Type B pancreatic cell (in vitro differentiated cells): Measurements from ENCODE around the gene ANKRD13A. TPM values are rescaled to one million over a fixed set of nuclear protein-coding genes. Genes with fewer than 3 reads are reported as not detected.
"Not testable (repeated sequence)": the region's sequence is repeated elsewhere in the genome, so short reads cannot be mapped to it uniquely, and the experiment has no call there.

Experiments
- DNase-seq: peaks from one replicate; pipeline ENCODE4 v3.0.0; 2021; ENCODE audit warnings: mixed read lengths; ENCODE audit not compliant: unreplicated experiment; ENCODE audit errors: extremely low spot score
- H3K27ac Mint-ChIP-seq: 2 replicates; pipeline ENCODE4 v1.8.0; 2021; ENCODE audit warnings: mild to moderate bottlenecking, mixed read lengths
- H3K27me3 Mint-ChIP-seq: 2 replicates; pipeline ENCODE4 v1.8.0; 2021; ENCODE audit warnings: mixed read lengths
- H3K36me3 Mint-ChIP-seq: 2 replicates; pipeline ENCODE4 v1.8.0; 2021; ENCODE audit warnings: mixed read lengths
- H3K4me1 Mint-ChIP-seq: one replicate; pipeline ENCODE4 v1.8.0; 2021; ENCODE audit warnings: mixed read lengths; ENCODE audit not compliant: unreplicated experiment
- H3K4me3 Mint-ChIP-seq: 2 replicates; pipeline ENCODE4 v1.8.0; 2021; ENCODE audit warnings: mild to moderate bottlenecking, mixed read lengths
- H3K9me3 Mint-ChIP-seq: 2 replicates; pipeline ENCODE4 v1.8.0; 2021; ENCODE audit warnings: mixed read lengths
- total RNA-seq: library from RNA; stranded (reverse); gene quantifications from 2 replicates; pipeline ENCODE4 v1.2.1, GENCODE V29; 2021; ENCODE audit warnings: low replicate concordance
- TF ChIP-seq, protein P1 (sequence below): fragments of 200-600 bp; sonication (generic); conservative IDR thresholded peaks from 2 replicates; pipeline ENCODE4 v1.5.0; 2021; ENCODE audit warnings: antibody characterized with exemption, mild to moderate bottlenecking

Gene ANKRD13A
- total RNA-seq, 1 donor from 2014 or later, result 34.6 TPM

DNA sequence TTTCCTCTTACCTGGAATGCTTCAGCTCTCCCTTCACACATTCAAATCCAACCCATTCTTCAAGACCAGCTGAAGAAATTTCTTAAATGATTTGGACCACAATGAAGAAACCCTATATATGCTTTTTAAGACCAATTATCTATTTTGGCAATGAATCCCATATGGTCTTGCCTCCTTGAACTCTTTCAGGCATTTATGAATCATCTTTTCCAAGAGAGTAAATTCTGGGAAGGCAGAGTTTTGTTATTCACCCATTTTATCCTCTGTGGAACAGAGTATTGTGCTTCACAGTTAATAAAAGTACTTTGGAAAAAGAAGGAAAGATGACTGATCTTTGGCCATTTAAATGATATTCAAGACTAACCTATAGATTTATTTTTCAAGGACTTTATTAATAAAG is 17.0 kb upstream of the ANKRD13A start:
- Mint-ChIP-seq H3K9me3 (no peaks in the 10 kb centered on the region), H3K27ac (no peak overlapping the region), H3K27me3 (no peaks in the 10 kb centered on the region), H3K36me3 (peaks cover 42% of the 10 kb centered on the region), H3K4me3 (no peak overlapping the region), H3K4me1 (no peaks in the 10 kb centered on the region)
- TF ChIP-seq, protein P1, sequence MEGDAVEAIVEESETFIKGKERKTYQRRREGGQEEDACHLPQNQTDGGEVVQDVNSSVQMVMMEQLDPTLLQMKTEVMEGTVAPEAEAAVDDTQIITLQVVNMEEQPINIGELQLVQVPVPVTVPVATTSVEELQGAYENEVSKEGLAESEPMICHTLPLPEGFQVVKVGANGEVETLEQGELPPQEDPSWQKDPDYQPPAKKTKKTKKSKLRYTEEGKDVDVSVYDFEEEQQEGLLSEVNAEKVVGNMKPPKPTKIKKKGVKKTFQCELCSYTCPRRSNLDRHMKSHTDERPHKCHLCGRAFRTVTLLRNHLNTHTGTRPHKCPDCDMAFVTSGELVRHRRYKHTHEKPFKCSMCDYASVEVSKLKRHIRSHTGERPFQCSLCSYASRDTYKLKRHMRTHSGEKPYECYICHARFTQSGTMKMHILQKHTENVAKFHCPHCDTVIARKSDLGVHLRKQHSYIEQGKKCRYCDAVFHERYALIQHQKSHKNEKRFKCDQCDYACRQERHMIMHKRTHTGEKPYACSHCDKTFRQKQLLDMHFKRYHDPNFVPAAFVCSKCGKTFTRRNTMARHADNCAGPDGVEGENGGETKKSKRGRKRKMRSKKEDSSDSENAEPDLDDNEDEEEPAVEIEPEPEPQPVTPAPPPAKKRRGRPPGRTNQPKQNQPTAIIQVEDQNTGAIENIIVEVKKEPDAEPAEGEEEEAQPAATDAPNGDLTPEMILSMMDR, result no peak
- no peak for DNase-seq

DNA sequence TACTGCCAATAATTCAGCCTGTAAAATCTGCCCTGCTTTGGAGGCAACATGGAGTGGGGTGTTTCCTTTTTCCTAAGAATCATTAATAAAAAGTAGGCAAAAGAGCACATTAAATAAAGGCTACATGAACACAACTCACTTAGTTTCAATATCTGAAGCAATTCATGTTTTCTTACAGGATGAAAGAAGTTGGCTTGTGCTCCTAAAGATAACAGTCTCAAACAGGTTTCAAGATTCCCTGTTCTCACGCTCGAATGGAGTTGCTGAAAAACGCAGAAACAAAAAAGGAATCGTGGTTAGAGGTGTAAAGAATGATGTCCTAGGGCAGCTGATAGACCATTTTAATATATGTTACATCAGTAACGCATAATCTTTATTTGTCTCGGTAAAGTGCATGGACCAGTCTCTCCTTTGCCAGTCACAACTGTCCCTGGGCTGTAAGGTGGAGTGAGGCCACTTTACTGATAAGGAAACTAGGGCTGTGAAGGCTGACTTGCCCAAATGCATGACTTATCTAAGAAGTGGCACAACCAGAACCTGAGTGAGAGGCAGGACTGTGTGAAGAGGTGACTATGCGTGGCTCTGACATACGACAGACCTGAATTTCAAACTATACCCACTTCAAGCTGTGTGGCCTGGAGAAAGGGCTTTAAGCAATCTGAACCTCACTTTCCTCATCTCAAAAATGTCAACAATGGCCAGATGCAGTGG is 15.6 kb upstream of the ANKRD13A start:
- H3K4me3 Mint-ChIP-seq, result no peak overlapping the region
- DNase-seq, result no peak
- peaks cover 37% of the 10 kb centered on the region for H3K36me3 Mint-ChIP-seq
- no peaks in the 10 kb centered on the region for H3K27me3 Mint-ChIP-seq
- H3K9me3 Mint-ChIP-seq, result no peaks in the 10 kb centered on the region
- TF ChIP-seq, protein P1, result no peak
- no peaks in the 10 kb centered on the region for H3K4me1 Mint-ChIP-seq
- H3K27ac Mint-ChIP-seq, result no peak overlapping the region

DNA sequence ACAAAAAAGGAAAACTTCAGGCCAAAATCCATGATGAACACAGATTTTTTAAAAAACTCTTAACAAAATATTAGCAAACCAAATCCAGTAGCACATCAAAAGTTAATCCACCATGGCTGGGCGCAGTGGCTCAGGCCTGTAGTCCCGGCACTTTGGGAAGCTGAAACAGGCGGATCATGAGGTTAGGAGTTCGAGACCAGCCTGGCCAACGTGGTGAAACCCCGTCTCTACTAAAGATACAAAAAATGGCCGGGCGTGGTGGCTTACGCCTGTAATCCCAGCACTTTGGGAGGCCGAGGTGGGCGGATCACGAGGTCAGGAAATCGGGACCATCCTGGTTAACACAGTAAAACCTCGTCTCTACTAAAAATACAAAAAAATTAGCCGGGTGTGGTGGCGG is 13.0 kb upstream of the ANKRD13A start:
- H3K27ac Mint-ChIP-seq, H3K4me3 Mint-ChIP-seq, H3K9me3 Mint-ChIP-seq, DNase-seq, H3K27me3 Mint-ChIP-seq, H3K4me1 Mint-ChIP-seq: not testable (repeated sequence)
- H3K36me3 Mint-ChIP-seq, result peaks cover 31% of the 10 kb centered on the region

DNA sequence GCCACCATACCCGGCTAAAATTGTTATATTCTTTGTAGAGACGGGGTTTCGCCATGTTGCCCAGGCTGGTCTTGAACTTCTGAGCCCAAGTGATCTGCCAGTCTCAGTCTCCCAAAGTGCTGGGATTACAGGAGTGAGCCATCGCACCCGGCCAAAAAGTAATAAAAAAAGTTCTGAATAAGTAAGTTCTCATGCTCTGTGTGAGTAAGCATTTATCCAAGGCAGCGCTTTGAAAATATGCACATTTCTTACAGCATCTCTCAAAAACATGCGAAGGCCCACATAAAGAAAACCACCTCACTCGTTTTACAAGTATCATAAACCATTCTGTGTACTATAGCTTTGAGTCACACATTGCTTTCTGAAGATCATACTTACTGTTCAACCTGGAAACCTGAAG is 11.6 kb upstream of the ANKRD13A start:
- Mint-ChIP-seq H3K27me3 (no peaks in the 10 kb centered on the region), H3K4me1 (no peaks in the 10 kb centered on the region), H3K4me3 (no peak overlapping the region), H3K36me3 (peaks cover 22% of the 10 kb centered on the region), H3K27ac (no peak overlapping the region), H3K9me3 (no peaks in the 10 kb centered on the region)
- TF ChIP-seq, protein P1, result no peak
- DNase-seq, result no peak

DNA sequence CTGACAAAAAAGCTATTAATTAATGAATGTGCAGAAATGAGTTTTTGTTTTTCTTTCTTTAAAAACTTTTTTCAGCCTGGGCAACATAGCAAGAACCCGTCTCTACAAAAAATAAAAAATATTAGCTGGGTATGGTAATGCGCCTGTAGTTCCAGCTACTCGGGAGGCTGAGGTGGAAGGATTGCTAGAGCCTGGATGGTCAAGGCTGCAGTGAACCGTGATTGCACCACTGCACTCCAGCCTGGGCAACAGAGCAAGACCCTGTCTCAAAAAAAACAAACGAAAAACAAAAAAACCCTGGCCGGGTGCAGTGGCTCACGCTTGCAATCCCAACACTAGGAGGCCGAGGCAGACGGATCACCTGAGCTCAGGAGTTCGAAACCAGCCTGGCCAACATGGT is 11.0 kb upstream of the ANKRD13A start:
- Mint-ChIP-seq H3K9me3 (no peaks in the 10 kb centered on the region), H3K4me1 (peaks cover 1% of the 10 kb centered on the region), H3K4me3 (no peak overlapping the region), H3K27ac (no peak overlapping the region), H3K27me3 (no peaks in the 10 kb centered on the region), H3K36me3 (peaks cover 19% of the 10 kb centered on the region)
- TF ChIP-seq, protein P1, result no peak
- DNase-seq, result no peak

DNA sequence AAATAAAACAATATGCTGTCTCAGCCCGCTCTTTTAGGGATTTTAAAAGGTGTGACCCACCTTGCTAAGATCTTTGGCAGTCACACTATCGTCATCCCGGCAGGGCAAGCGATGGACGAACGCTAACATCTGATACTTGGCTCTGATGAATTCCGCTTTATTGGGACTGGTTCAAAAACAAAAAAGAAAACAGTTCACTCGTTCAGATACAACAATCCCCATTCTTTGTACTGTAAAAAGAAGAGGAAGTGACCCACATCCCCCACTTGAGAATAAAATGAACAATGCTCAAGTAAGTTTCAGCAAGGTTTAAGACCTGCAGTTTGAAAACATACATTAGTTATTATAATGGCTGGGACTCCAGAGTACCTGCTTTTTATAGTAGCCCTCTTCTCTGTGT is 10.3 kb upstream of the ANKRD13A start:
- no peak for DNase-seq
- TF ChIP-seq, protein P1, result no peak
- no peak overlapping the region for H3K27ac Mint-ChIP-seq
- peaks cover 17% of the 10 kb centered on the region for H3K36me3 Mint-ChIP-seq
- no peaks in the 10 kb centered on the region for H3K9me3 Mint-ChIP-seq
- no peaks in the 10 kb centered on the region for H3K27me3 Mint-ChIP-seq
- H3K4me3 Mint-ChIP-seq, result no peak overlapping the region
- peaks cover 3% of the 10 kb centered on the region for H3K4me1 Mint-ChIP-seq
